GM19240 (cell line): Measurements from ENCODE around the gene TMBIM4.

Experiments used
- DNase-seq: peaks from one replicate; pipeline ENCODE4 v3.0.0; 2011; ENCODE audit warnings: low spot score; ENCODE audit not compliant: insufficient read length

TMBIM4 gene

GRCh38 chr12:66141299-66141698 is 28.5 kb downstream of the TMBIM4 start:
- no peak for DNase-seq

- no peak for DNase-seq
Observed at GRCh38 chr12:66140731-66141130, 29.1 kb downstream of the TMBIM4 start.

- no peak for DNase-seq
Observed at GRCh38 chr12:66139328-66139727, 30.5 kb downstream of the TMBIM4 start.

GRCh38 chr12:66137937-66138336 is 31.9 kb downstream of the TMBIM4 start:
- no peak for DNase-seq

GRCh38 chr12:66132408-66132807 is 37.4 kb downstream of the TMBIM4 start:
- no peak for DNase-seq

GRCh38 chr12:66131067-66131688 is 38.6 kb downstream of the TMBIM4 start:
- no peak for DNase-seq

- DNase-seq, result peak; percentile 67
Observed at GRCh38 chr12:66130267-66131066, 39.3 kb downstream of the TMBIM4 start, which contains the start of gene LLPH. LLPH (minus strand) TSS chr12:66130750; CDS start chr12:66129106, 1,644 bp downstream.

- no peak for DNase-seq
Observed at GRCh38 chr12:66129934-66130266, 39.9 kb downstream of the TMBIM4 start.

- DNase-seq, result no peak
Observed at GRCh38 chr12:66127650-66128049, 42.1 kb downstream of the TMBIM4 start.

- no peak for DNase-seq
Observed at GRCh38 chr12:66120477-66120876, 49.3 kb downstream of the TMBIM4 start.

GRCh38 chr12:66119870-66120241 is 49.9 kb downstream of the TMBIM4 start:
- no peak for DNase-seq

- no peak for DNase-seq
Observed at GRCh38 chr12:66119229-66119869, 50.4 kb downstream of the TMBIM4 start.

- no peak for DNase-seq
Observed at GRCh38 chr12:66118240-66118891, 51.4 kb downstream of the TMBIM4 start.

- no peak for DNase-seq
Observed at GRCh38 chr12:66117242-66117641, 52.6 kb downstream of the TMBIM4 start.

- no peak for DNase-seq
Observed at GRCh38 chr12:66115071-66115600, 54.7 kb downstream of the TMBIM4 start.

- DNase-seq, result no peak
Observed at GRCh38 chr12:66113471-66113870, 56.3 kb downstream of the TMBIM4 start.

GRCh38 chr12:66111605-66112004 is 58.2 kb downstream of the TMBIM4 start:
- DNase-seq, result no peak

- DNase-seq, result no peak
Observed at GRCh38 chr12:66109056-66109455, 60.7 kb downstream of the TMBIM4 start.

- no peak for DNase-seq
Observed at GRCh38 chr12:66108386-66108785, 61.4 kb downstream of the TMBIM4 start.

GRCh38 chr12:66107451-66107915 is 62.3 kb downstream of the TMBIM4 start:
- peak; percentile 11 for DNase-seq

GRCh38 chr12:66103016-66103913 is 66.5 kb downstream of the TMBIM4 start:
- no peak for DNase-seq
